22Rv1 (cell line): ENCODE results near the gene AIFM2.

ENCODE experiments used
- H3K27ac ChIP-seq: fragments of 450-650 bp; 2 replicates; pipeline ENCODE4 v1.5.1; 2017
- CTCF ChIP-seq: fragments of 450-650 bp; IDR thresholded peaks from 2 replicates; pipeline ENCODE4 v1.5.1; 2017; ENCODE audit warnings: mild to moderate bottlenecking
- ZFX ChIP-seq: fragments of 450-650 bp; IDR thresholded peaks from 2 replicates; pipeline ENCODE4 v1.6.1; 2017; ENCODE audit warnings: antibody characterized with exemption, borderline replicate concordance

Gene AIFM2

DNA sequence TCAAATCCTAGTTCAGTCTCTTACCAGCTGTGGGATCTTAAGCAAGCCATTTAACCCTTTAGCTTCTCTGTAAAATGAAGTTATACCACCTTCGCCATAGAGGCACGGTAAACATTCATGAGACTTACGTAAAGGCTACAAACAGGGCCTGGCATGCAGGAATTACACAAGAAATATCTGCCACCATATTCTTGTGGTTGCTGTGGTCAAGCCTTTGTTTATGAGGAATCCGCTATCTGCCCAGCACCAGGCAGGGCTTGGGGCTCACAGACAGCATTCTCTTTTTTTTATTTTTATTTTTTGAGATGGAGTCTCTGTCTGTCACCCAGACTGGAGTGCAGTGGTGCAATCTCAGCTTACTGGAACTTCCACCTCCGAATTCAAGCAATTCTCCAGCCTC, 9.9 kb downstream of the AIFM2 start:
- TF ChIP-seq ZFX (no peak), CTCF (no peak)
- no peak overlapping the region for H3K27ac ChIP-seq

DNA sequence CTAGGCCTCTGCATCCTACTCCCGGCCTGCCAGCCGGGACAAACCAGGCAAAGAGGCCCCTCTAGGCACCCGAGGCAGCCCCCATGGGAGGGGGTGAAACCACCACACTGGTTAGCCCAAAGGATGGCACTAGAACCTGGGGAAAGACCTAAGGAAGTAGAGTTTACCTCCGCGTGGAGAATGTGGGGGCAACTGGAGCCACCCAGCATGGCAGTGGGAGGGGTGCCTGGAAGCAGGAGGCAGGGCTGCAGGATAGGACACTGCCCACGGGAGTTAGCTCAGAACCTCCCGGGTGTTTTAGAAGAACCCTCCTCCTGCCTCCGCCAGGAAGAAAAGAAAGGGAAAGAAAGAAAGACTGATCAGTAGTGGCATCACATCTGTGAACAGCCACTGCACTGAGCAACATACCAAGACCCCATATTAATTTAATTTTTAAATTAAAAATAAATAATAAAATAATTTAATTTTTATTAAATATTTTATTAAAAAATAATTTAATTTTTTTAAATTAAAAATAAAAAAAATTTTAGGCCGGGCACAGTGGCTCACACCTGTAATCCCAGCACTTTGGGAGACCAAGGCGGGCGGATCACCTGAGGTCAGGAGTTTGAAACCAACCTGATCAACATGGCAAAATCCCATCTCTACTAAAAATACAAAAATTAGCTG, 11.2 kb downstream of the AIFM2 start:
- H3K27ac ChIP-seq, result no peak overlapping the region
- no peak for TF ChIP-seq CTCF
- TF ChIP-seq ZFX, result no peak

GRCh38 chr10:70120417-70120816, 12.2 kb downstream of the AIFM2 start:
- TF ChIP-seq CTCF (no peak), ZFX (no peak)
- no peak overlapping the region for H3K27ac ChIP-seq

GRCh38 chr10:70119623-70120022, 13.0 kb downstream of the AIFM2 start:
- H3K27ac ChIP-seq, result no peak overlapping the region
- TF ChIP-seq ZFX, result no peak
- TF ChIP-seq CTCF, result no peak

GRCh38 chr10:70119197-70119596, 13.4 kb downstream of the AIFM2 start:
- TF ChIP-seq ZFX (no peak), CTCF (no peak)
- no peak overlapping the region for H3K27ac ChIP-seq

- H3K27ac ChIP-seq, result no peak overlapping the region
- TF ChIP-seq ZFX (no peak), CTCF (no peak)
Observed at GRCh38 chr10:70118196-70118595, 14.4 kb downstream of the AIFM2 start.

DNA sequence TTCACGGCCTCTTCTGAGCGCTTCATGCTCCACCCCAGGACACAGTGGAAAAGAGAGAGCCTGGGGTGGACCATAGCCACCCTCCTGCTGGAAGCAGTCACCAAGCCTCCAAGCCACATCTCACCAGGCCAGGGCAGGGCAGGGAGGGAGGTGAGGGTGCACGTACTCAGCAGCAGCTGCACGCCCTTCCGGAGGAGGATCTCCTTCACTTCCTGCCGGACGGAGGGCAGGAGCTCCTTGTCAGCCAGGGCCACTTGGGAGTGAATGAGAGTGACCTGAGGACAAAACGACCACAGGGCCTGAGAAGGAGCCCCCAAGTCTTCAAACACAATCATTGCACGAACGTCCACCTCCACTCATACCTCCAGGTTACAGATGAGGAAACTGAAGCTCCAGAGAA, 15.0 kb downstream of the AIFM2 start:
- TF ChIP-seq CTCF, result no peak
- TF ChIP-seq ZFX, result no peak
- H3K27ac ChIP-seq, result no peak overlapping the region
